Middle frontal gyrus (tissue), 1 donor: Measurements from ENCODE around the gene GABRR2.
"Not testable (repeated sequence)": the region's sequence is repeated elsewhere in the genome, so short reads cannot be mapped to it uniquely, and the experiment has no call there.

Source experiments
- DNase-seq: peaks from one replicate; pipeline ENCODE4 v3.0.0-alpha.2; 2015; ENCODE audit warnings: low spot score; ENCODE audit errors: extremely low spot score

The GABRR2 gene

DNA sequence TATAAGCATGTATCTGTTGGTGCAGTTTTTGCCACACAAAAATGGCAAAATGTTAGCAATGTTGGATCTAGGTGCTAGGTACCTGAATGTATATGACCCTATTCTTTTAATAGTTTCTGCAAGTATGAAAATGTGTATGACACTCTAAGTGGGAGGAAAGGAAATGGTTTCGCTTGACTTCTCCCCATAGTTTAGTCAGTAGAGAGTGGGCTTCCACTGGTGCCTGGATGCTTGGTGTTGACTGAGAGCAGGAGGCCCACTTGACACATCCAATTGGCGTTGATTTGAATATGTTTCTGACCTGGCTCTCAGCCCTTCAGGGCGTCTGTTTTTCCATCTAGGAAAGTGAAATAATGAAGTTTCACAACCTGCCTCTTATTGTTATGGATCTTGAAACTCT is 56.2 kb downstream of the GABRR2 start:
- no peak for DNase-seq

DNA sequence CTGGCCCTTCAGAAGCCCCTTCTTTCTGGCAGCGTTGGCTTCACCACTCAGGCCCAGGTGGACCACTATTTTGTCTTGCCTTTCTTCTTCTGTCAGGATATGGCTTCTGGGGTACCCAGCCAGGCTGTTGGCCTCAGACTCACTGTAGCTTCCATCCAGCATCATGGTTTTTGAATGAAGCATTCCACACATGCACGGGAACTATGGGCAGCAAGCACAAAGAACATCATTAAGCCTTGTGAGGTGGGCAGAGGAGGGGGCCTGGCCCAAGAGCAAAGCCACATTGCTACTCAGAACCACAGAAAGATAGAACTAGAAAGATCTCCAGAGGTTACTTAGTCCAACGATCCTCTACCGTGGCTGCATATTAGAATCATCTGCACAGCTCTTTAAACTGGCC is 57.3 kb downstream of the GABRR2 start:
- DNase-seq = no peak

DNA sequence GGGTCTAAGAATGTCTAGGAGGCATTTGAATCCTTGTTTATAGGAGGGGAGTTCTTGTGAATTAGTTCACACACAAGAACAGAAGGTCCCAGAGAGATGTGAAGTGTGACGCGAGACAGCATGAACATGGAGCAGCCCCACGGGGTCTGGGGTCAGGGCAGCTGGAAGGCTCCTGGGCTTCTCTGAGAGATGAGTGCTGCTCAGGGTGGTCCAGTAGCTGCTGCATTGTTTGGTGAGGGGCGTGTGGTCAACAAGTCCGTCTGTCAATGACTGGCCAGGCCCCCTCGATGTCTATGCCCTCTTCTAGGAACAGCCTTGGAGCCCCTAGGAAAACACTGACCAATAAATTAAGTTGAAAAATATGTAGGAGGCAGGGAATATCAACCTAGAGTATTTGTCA is 57.8 kb downstream of the GABRR2 start:
- no peak for DNase-seq

DNA sequence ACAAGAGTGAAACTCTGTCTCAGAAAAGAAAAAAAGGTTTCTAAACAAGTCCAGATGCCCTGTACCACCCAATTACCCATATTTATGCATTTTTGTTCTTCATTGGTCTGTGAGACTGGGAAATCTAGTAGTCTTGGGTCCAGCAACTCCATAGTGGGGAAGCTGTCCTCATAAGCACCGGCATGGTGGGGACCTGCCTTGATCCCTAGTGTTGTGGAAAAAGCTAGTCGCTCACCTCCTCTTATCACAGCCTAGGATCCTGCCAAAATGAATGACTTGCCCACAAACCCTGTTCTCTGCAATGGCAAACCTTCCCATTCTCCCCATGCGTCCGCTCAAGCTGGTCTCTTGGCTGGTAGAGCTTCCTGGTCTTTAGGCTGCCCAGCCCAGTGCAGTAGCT is 59.7 kb downstream of the GABRR2 start:
- no peak for DNase-seq

DNA sequence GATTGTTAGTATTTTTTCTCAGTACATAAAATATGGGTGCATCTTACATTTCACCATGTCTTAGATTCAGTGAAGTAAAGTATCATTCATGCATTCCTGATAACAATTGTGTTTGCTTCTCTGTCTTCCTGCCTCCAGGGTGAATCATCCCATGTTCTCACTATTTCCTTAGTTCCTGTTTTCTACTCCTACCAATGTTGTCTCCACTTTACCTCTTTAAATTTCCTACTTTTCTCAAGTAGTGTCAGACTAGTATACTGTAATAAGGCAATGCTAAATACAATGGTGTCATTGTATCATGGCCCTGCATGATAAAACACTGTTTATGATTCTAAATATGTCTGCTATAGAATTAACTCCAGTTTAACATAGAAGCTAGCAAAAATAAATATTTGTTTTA is 60.5 kb downstream of the GABRR2 start:
- DNase-seq = no peak

DNA sequence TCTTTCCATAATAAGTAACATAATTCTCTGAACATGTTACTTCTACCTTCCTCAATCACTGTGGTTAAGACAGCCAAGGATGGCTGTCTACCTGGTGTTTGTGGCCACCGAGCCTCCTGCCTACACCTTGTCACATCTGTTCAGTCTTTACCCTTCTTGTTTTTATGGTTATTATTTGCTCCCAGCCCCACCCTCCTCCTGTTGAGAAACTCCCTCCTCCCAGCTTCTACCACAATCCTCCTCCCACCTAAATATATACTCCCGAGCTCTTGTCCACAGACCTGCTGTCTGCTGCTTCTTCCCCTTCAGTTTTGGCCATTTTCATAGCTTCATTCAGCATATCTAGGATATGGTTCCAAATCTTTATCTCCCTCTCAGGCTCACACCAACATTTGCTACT is 62.2 kb downstream of the GABRR2 start:
- no peak for DNase-seq

DNA sequence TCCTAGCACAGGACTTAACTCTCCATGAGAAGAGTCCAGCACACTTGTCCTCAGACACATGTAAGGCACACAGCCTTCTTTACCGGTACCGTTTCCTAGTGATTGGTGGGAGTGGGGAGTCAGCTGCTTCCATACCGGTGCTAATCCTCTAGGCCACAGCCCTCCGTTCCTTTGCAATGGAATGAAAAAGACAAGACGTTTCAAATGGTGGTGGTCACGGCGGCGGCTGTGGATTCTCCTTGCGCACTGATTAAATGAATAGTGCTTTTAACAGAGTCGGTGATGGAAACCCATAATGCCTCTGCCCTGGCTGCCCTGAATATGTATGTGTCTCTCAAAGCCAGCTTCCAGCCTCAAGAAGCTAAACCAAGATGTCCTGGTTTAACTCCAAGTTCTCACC is 63.1 kb downstream of the GABRR2 start:
- no peak for DNase-seq

GRCh38 chr6:89251170-89251569 is 63.9 kb downstream of the GABRR2 start:
- no peak for DNase-seq

- DNase-seq = no peak
Observed at GRCh38 chr6:89250239-89250638, 64.9 kb downstream of the GABRR2 start.

DNA sequence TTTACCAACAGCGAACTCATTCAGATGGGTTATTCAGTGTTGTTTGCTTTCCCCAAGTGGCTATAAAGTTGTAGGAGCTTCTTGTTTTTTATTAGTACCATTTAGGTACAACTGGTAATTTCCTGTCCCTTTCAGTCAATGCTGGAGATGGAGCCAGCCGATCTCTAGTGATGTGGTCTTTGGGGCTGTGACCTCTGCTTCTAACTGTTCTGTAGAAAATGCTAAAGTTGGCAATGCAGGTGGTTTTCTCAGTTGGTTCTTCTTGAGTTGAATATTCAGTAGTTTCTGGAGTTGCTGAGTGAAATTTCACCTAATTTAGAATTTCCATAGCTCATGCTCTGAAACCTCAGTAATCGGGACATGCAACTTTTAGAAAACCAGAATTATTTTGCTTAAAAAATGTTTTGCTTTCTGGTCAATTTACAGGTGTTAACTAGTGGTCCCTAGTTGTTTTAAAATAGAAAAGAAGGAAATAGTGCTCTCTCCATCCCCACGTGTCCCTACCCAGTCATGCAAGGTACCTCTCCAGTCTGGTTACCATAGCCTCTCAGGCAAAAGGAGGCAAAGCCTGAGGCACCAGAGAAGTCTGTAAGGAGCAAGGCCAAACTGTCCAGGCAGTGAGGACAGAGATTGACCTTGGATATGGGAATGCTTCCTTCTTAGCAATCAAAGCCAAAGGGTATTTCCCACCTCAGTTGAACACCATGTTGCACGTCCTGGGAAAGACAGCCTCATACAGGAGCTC is 70.7 kb downstream of the GABRR2 start:
- DNase-seq = no peak

DNA sequence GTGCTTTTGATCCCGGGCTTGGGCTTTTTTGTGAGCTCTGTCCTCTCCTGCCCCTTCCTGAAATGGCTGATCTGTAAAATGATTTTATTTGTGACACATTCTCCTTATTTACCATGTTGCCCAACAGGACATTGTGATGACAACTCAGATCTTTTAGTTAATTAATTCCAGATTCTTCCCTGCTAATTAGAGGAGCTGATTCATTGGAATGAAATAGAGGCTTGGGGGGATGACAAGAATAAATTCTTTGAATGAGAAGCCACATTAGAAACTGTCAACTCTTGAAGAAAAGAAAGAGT is 71.8 kb downstream of the GABRR2 start:
- DNase-seq = no peak

GRCh38 chr6:89242574-89243330 is 72.3 kb downstream of the GABRR2 start:
- DNase-seq = no peak

- DNase-seq = no peak
Observed at GRCh38 chr6:89239338-89239737, 75.8 kb downstream of the GABRR2 start.

- DNase-seq = no peak
Observed at GRCh38 chr6:89237158-89237557, 77.9 kb downstream of the GABRR2 start.

DNA sequence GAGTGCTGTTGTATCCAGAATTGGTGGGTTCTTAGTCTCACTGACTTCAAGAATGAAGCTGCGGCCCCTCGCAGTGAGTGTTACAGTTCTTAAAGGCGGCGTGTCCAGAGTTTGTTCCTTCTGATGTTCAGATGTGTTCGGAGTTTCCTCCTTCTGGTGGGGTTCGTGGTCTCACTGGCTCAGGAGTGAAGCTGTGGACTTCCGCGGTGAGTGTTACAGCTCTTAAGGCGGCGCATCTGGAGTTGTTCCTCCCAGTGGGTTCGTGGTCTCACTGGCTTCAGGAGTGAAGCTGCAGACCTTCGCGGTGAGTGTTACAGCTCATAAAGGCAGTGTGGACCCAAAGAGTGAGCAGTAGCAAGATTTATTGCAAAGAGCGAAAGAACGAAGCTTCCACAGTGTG is 81.5 kb downstream of the GABRR2 start:
- not testable (repeated sequence) for DNase-seq

DNA sequence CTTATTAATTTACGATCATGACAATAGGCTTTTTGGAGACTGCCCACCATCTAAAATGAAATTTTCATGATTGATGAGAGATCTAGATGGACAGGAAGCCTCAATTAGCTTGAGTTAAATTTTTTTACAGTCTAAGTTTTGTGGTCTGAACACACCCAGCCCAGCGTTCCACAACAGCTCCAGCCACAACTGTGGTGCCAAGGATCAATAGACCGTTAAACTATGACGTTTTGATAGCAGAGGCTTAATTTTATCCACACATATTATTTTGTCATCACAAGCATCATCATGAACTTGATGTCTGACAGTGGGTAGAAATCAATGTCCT is 92.4 kb downstream of the GABRR2 start:
- DNase-seq = no peak

DNA sequence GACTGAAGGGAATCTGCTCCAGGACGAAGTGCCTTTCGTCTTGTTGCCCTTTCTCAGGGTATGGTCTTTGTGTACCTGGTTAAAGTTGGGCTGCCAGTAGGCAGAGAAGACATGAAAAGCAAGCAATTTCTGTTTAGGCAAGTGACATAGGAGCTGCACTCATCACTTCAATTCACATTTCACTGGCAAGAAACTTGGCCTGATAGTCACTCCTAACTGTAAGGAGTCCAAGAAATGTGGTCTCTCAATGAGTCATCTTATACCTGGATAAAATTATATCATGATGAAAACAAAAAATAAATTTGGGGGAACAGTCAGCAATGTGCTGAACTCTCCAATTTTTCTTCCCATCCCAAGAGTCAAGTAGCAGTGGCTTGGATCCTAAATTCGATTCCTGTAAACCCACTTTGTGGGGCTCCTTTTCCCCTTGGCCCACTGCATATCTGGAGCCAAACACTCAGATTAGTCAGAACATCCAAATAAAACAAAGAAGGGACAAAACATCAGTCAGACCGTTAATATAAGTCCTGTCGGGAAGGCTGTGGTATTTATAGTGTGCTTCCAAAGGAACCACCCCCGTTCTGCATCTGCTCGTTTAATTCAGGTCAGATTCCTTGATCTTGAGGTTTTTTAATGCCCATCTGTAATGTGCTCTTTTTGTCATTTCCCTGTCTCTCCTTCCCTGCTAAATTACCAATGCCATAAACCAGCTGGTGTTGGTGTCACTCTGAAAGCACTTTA is 93.0 kb downstream of the GABRR2 start:
- no peak for DNase-seq

GRCh38 chr6:89221129-89221528 is 94.0 kb downstream of the GABRR2 start:
- no peak for DNase-seq

GRCh38 chr6:89217299-89217910 is 97.7 kb downstream of the GABRR2 start, which contains the start of gene GABRR1:
Gene GABRR1, minus strand, starts transcription at chr6:89217358. Its CDS starts 36 bp downstream, at chr6:89217322.
- no peak for DNase-seq

DNA sequence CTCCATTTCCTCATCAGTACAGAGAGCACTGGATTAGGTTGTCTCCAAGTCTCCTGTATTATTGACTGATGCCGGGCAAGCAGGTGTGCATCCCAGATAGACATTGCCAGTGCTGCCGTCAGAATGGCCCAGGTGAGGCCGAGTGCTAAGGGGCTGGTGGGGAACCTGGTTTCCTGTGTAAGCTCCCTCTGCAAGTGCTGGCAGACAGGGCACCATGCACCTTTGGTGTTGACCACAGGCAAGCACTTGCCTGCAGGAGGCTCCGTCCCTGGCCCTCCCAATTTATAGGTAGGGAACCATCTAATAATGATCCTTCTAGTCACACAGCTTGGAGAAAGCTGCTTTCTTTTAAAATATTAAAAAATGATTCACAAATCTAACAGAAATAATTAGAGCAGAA is 98.7 kb downstream of the GABRR2 start:
- no peak for DNase-seq

DNA sequence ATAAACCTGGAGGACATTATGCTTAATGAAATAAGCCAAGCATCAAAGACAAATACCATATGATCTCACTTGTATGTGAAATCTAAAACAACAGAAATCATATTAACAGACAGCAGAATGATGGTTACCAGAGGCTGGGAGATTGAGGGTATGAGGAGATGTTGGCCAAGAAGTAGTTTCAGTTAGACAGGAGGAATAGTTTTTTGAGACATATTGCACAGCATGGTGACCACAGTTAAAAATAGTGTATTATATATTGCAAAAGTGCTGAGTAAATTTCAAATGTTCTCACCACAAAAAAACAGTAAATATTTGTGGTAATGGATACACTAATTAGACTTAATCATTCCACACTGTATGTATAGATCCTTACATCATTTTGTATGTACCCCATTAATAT is 99.7 kb downstream of the GABRR2 start:
- no peak for DNase-seq

DNA sequence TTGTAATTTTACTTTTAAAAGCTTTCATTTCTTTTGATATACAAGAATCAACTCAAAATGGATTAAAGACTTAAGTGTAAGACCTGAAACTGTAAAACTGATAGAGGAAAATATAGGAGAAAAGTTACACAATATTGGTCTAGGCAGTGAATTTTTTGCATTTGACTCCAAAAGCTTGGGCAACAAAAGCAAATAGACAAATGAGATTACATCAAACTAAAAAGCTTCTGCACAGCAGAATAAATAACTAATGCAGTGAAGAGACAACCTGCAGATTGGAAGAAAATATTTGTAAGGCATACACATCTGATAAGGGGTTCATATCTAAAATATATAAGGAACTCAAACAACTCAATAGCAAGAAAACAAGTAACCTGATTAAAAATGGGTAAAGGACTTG is 100.9 kb downstream of the GABRR2 start:
- no peak for DNase-seq
